Fibroblast of lung (primary cell): ENCODE measurements around the gene FGF18. TPM values are rescaled to one million over a fixed set of nuclear protein-coding genes. Genes with fewer than 3 reads are reported as not detected.

Experiments used
- DNase-seq, 2 donors: peaks; one replicate each; pipeline versions ENCODE4 v3.0.0 to v3.0.0-alpha.2; 2010; ENCODE audit warnings: low read depth in 2 of 2
- H2AFZ ChIP-seq: 2 replicates; pipeline ENCODE4 v1.5.1; 2012; ENCODE audit warnings: low read length, control low read depth, inconsistent platforms
- H3K27ac ChIP-seq: 2 replicates; pipeline ENCODE4 v1.5.1; 2011; ENCODE audit warnings: low read length, control low read depth; ENCODE audit not compliant: insufficient read depth
- H3K27me3 ChIP-seq: 2 replicates; pipeline ENCODE4 v1.5.1; 2011; ENCODE audit warnings: mild to moderate bottlenecking, low read length; ENCODE audit not compliant: control insufficient read depth, insufficient read depth
- H3K36me3 ChIP-seq: 2 replicates; pipeline ENCODE4 v1.5.1; 2011; ENCODE audit warnings: low read length; ENCODE audit not compliant: control insufficient read depth, insufficient read depth
- H3K4me1 ChIP-seq: 2 replicates; pipeline ENCODE4 v1.5.1; 2011; ENCODE audit warnings: low read length; ENCODE audit not compliant: control insufficient read depth, insufficient read depth; ENCODE audit errors: extremely low read depth
- H3K4me2 ChIP-seq: 2 replicates; pipeline ENCODE4 v1.5.1; 2011; ENCODE audit warnings: low read length, control low read depth; ENCODE audit not compliant: insufficient read depth; ENCODE audit errors: extremely low read depth
- H3K4me3 ChIP-seq, 4 experiments: fragments of 200-600 bp in 1 of 4; sonication (generic) in 1 of 4; replicated peaks in 1 of 4; 2 replicates each; pipeline ENCODE4 v1.5.1; 2011 to 2016; ENCODE audit warnings: low read length in 4 of 4, low read depth in 3 of 4, mild to moderate bottlenecking in 3 of 4, control low read depth in 2 of 4, inconsistent platforms in 1 of 4, mixed read lengths in 1 of 4; ENCODE audit not compliant: insufficient read depth in 1 of 4; ENCODE audit errors: control extremely low read depth in 1 of 4
- H3K79me2 ChIP-seq: 2 replicates; pipeline ENCODE4 v1.5.1; 2012; ENCODE audit warnings: mild to moderate bottlenecking, low read length, inconsistent platforms; ENCODE audit not compliant: control insufficient read depth, insufficient read depth
- H3K9ac ChIP-seq: 2 replicates; pipeline ENCODE4 v1.5.1; 2011; ENCODE audit warnings: mild to moderate bottlenecking, low read length, control low read depth; ENCODE audit not compliant: insufficient read depth
- H3K9me3 ChIP-seq: 2 replicates; pipeline ENCODE4 v1.5.1; 2012; ENCODE audit warnings: low read depth, low read length; ENCODE audit not compliant: control insufficient read depth, insufficient read depth
- H4K20me1 ChIP-seq: 2 replicates; pipeline ENCODE4 v1.5.1; 2011; ENCODE audit warnings: low read length; ENCODE audit not compliant: control insufficient read depth, insufficient read depth; ENCODE audit errors: extremely low read depth
- EZH2 ChIP-seq: IDR thresholded peaks from 2 replicates; pipeline ENCODE4 v1.5.1; 2012; ENCODE audit warnings: low read length, control low read depth, mild to moderate bottlenecking; ENCODE audit errors: missing control alignments
- polyA plus RNA-seq, 2 donors: library from polyadenylated mRNA; depleted of rRNA in 1 of 2; stranded (reverse) in 1 of 2; unstranded in 1 of 2; fragments of >200 nt; gene quantifications; 2 replicates each; pipeline ENCODE4 v1.2.1, GENCODE V29; 2011 to 2012; ENCODE audit warnings: missing spikeins in 1 of 2
- total RNA-seq: library from RNA; depleted of rRNA; stranded (reverse); fragments of >200 nt; gene quantifications from 2 replicates; pipeline ENCODE4 v1.2.1, GENCODE V29; 2014
- TF ChIP-seq, protein P1 (sequence below), 2 donors: IDR thresholded peaks in 1 of 2; conservative IDR thresholded peaks in 1 of 2; 1 replicate in 1 of 2; 2 replicates in 1 of 2; pipeline ENCODE4 v1.5.1; 2011 to 2012; ENCODE audit warnings: low read length in 2 of 2, control low read depth in 1 of 2, inconsistent platforms in 1 of 2, low read depth in 1 of 2, mild to moderate bottlenecking in 1 of 2

Gene FGF18
- total and polyA plus RNA-seq, 2 donors (not counting 1 experiment from before 2014, with no cell fraction given) = 0.33 to 19.3 TPM

DNA sequence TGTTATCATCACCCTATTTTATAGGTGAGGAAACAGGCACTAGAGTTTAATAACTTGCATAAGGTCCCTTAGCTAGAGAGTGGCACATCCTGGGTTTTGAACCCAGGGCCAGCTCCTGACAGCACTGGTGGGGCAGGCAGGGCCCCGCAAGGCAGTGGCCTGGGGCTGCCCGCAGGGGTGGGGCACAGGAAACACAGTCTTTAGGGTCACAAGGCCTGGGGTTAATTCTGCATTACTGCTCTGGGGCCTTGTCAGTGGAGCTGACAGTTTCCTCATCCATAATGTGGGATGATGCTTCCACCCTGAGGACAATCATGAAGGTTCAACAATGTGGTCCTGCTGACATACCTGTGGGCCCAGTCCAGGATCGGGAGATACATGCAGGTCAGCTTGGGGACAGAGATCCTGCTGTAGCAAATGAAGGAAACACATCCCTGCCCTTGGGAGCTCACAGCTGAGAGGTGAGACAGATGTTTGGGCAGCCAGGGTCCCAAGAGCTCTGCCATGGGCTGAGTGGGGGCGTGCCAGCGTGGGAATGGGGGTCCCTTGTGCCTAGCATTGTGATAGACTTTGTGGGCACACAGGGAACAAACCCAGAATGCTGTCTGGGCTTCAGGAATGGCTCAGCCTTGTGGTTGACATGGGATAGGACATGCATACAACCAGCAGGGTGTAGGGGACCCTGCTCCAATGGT, 14.7 kb downstream of the FGF18 start:
- H3K9ac ChIP-seq = no peak overlapping the region
- H3K79me2 ChIP-seq = no peaks in the 10 kb centered on the region
- H3K9me3 ChIP-seq = no peaks in the 10 kb centered on the region
- no peak overlapping the region for H3K4me2 ChIP-seq
- no peak overlapping the region for H3K27ac ChIP-seq
- no peaks in the 10 kb centered on the region for H3K27me3 ChIP-seq
- H2AFZ ChIP-seq = no peak overlapping the region
- no peaks in the 10 kb centered on the region for H4K20me1 ChIP-seq
- no peaks in the 10 kb centered on the region for H3K36me3 ChIP-seq
- H3K4me3 ChIP-seq = no peak overlapping the region
- H3K4me1 ChIP-seq = no peaks in the 10 kb centered on the region
- TF ChIP-seq EZH2 = no peak
- TF ChIP-seq, protein P1, sequence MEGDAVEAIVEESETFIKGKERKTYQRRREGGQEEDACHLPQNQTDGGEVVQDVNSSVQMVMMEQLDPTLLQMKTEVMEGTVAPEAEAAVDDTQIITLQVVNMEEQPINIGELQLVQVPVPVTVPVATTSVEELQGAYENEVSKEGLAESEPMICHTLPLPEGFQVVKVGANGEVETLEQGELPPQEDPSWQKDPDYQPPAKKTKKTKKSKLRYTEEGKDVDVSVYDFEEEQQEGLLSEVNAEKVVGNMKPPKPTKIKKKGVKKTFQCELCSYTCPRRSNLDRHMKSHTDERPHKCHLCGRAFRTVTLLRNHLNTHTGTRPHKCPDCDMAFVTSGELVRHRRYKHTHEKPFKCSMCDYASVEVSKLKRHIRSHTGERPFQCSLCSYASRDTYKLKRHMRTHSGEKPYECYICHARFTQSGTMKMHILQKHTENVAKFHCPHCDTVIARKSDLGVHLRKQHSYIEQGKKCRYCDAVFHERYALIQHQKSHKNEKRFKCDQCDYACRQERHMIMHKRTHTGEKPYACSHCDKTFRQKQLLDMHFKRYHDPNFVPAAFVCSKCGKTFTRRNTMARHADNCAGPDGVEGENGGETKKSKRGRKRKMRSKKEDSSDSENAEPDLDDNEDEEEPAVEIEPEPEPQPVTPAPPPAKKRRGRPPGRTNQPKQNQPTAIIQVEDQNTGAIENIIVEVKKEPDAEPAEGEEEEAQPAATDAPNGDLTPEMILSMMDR (conservative IDR thresholded peaks at IDR 0.05 in 1 of 2, IDR thresholded peaks at IDR 0.05 in 1 of 2; ENCODE audit: low read depth in 1 of 2, low read length in 2 of 2) = no peak
- DNase-seq = no peak

DNA sequence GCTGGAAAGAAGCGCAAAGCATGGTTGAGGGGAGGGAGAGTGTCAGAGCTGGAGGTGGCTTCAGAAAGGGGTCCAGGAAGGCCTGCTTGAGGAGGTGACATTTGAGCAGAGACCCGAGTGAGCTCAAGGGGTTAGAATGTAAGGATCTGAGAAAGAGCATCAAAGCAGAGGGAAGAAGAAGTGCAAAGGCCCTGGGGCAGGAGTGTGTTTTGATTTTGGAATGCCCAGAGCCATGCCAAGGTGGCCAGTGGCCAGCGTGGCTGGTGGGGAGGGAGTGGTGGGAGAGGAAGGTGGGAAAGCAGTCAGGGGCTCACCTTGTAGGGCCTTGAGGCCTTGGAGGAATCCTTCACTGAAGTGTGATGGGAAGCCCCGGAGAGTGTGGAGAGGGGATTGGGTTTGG, 15.4 kb downstream of the FGF18 start:
- no peaks in the 10 kb centered on the region for H3K4me1 ChIP-seq
- H3K79me2 ChIP-seq = no peaks in the 10 kb centered on the region
- H3K4me3 ChIP-seq = no peak overlapping the region
- H3K4me2 ChIP-seq = no peak overlapping the region
- H4K20me1 ChIP-seq = no peaks in the 10 kb centered on the region
- no peaks in the 10 kb centered on the region for H3K36me3 ChIP-seq
- DNase-seq = no peak
- H3K27me3 ChIP-seq = no peaks in the 10 kb centered on the region
- TF ChIP-seq EZH2 = no peak
- TF ChIP-seq, protein P1 (conservative IDR thresholded peaks at IDR 0.05 in 1 of 2, IDR thresholded peaks at IDR 0.05 in 1 of 2; ENCODE audit: low read depth in 1 of 2, low read length in 2 of 2) = no peak
- H3K9ac ChIP-seq = no peak overlapping the region
- no peak overlapping the region for H2AFZ ChIP-seq
- no peaks in the 10 kb centered on the region for H3K9me3 ChIP-seq
- no peak overlapping the region for H3K27ac ChIP-seq

DNA sequence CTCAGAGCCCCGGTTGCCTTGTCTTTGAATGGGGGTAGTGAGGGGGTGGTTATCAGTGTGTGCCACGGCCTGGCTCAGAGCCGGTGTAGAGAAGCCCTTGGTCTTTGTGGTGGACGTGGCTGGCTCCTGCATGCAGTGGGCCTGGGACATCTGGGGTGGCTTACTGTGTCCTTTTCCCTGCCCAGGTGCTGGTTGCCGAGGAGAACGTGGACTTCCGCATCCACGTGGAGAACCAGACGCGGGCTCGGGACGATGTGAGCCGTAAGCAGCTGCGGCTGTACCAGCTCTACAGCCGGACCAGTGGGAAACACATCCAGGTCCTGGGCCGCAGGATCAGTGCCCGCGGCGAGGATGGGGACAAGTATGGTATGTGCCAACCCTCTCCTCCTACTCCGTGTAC, 16.5 kb downstream of the FGF18 start:
- no peaks in the 10 kb centered on the region for H4K20me1 ChIP-seq
- no peaks in the 10 kb centered on the region for H3K79me2 ChIP-seq
- TF ChIP-seq, protein P1 (conservative IDR thresholded peaks at IDR 0.05 in 1 of 2, IDR thresholded peaks at IDR 0.05 in 1 of 2; ENCODE audit: low read depth in 1 of 2, low read length in 2 of 2) = no peak
- no peak for TF ChIP-seq EZH2
- no peak for DNase-seq
- no peak overlapping the region for H3K4me2 ChIP-seq
- no peaks in the 10 kb centered on the region for H3K9me3 ChIP-seq
- H3K27ac ChIP-seq = no peak overlapping the region
- no peak overlapping the region for H2AFZ ChIP-seq
- no peak overlapping the region for H3K4me3 ChIP-seq
- no peaks in the 10 kb centered on the region for H3K36me3 ChIP-seq
- no peaks in the 10 kb centered on the region for H3K27me3 ChIP-seq
- H3K9ac ChIP-seq = no peak overlapping the region
- H3K4me1 ChIP-seq = no peaks in the 10 kb centered on the region
